H1 (cell line): ENCODE measurements around the gene CPEB3. TPM values are rescaled to one million over a fixed set of nuclear protein-coding genes. Genes with fewer than 3 reads are reported as not detected.

Experiments
- CTCF ChIA-PET: fragments of 300-600 bp; sonication (Branson Sonifier 250); formaldehyde crosslinking; loops from one replicate; lab custom pipeline; 2021; ENCODE audit not compliant: partially characterized antibody; lab: Charles Lee
- POLR2A ChIA-PET: fragments of 300-600 bp; sonication (Branson Sonifier 250); formaldehyde crosslinking; loops from one replicate; lab custom pipeline; 2021; ENCODE audit warnings: inconsistent platforms; ENCODE audit not compliant: partially characterized antibody; lab: Charles Lee
- DNase-seq, 2 experiments: peaks; one replicate each; pipeline versions ENCODE4 v3.0.0 to v3.0.0-alpha.2; 2010 to 2022; ENCODE audit warnings: low spot score in 2 of 2, low read depth in 1 of 2, mixed read lengths in 1 of 2
- FAIRE-seq: peaks from 2 replicates; lab custom pipeline; 2011; peaks lifted over from hg19 to GRCh38; lab: Jason Lieb, UNC
- H2AFZ ChIP-seq: 2 replicates; pipeline ENCODE4 v1.8.1; 2012; ENCODE audit warnings: low read length, inconsistent platforms
- H2AK5ac ChIP-seq: 2 replicates; pipeline ENCODE4 v1.6.1; 2013; ENCODE audit warnings: low read depth, low read length
- H2BK120ac ChIP-seq: replicated peaks from 2 replicates; pipeline ENCODE3; 2013; ENCODE audit warnings: low read depth, low read length, inconsistent platforms
- H2BK12ac ChIP-seq: 2 replicates; pipeline ENCODE4 v1.6.1; 2013; ENCODE audit warnings: low read depth, low read length
- H2BK15ac ChIP-seq: 2 replicates; pipeline ENCODE4 v1.6.1; 2013; ENCODE audit warnings: low read length
- H2BK20ac ChIP-seq: 2 replicates; pipeline ENCODE4 v1.6.1; 2013; ENCODE audit warnings: low read length
- H2BK5ac ChIP-seq: 2 replicates; pipeline ENCODE4 v1.6.1; 2013; ENCODE audit warnings: low read depth, low read length
- H3K14ac ChIP-seq: 2 replicates; pipeline ENCODE4 v1.6.1; 2013; ENCODE audit warnings: inconsistent platforms; ENCODE audit not compliant: insufficient read length
- H3K18ac ChIP-seq: 2 replicates; pipeline ENCODE4 v1.6.1; 2013; ENCODE audit warnings: low read length; ENCODE audit errors: extremely low read depth
- H3K23ac ChIP-seq: 2 replicates; pipeline ENCODE4 v1.6.1; 2013; ENCODE audit warnings: inconsistent platforms; ENCODE audit not compliant: insufficient read length
- H3K23me2 ChIP-seq: 2 replicates; pipeline ENCODE4 v1.6.1; 2013; ENCODE audit warnings: low read depth, low read length
- H3K27ac ChIP-seq: 2 replicates; pipeline ENCODE4 v1.6.1; 2011; ENCODE audit warnings: low read depth, low read length, inconsistent platforms
- H3K27me3 ChIP-seq, 4 experiments: replicated peaks in 1 of 4; 1 replicate in 1 of 4; 2 replicates in 3 of 4; pipeline versions ENCODE4 v1.6.1 to v1.8.1; 2011 to 2013; ENCODE audit warnings: low read length in 3 of 4, mild to moderate bottlenecking in 3 of 4, inconsistent platforms in 2 of 4, mixed read lengths in 2 of 4, moderate library complexity in 1 of 4; ENCODE audit not compliant: control insufficient read depth in 3 of 4, insufficient read depth in 3 of 4; ENCODE audit errors: extremely low read depth in 1 of 4
- H3K36me3 ChIP-seq, 4 experiments: 2 replicates each; pipeline versions ENCODE4 v1.6.1 to v1.8.1; 2011 to 2013; ENCODE audit warnings: mild to moderate bottlenecking in 4 of 4, low read length in 3 of 4, moderate library complexity in 2 of 4, control low read depth in 1 of 4, inconsistent platforms in 1 of 4; ENCODE audit not compliant: insufficient read depth in 4 of 4, control insufficient read depth in 2 of 4
- H3K4ac ChIP-seq: replicated peaks from 2 replicates; pipeline ENCODE3; 2013; ENCODE audit warnings: low read length, low read depth, mixed read lengths, inconsistent platforms; ENCODE audit not compliant: insufficient read length
- H3K4me1 ChIP-seq, 4 experiments: replicated peaks in 1 of 4; 1 replicate in 1 of 4; 2 replicates in 3 of 4; pipeline versions ENCODE4 v1.6.1 to v1.8.1; 2011 to 2013; ENCODE audit warnings: low read length in 3 of 4, inconsistent platforms in 2 of 4, mixed read lengths in 1 of 4; ENCODE audit not compliant: insufficient read depth in 4 of 4, control insufficient read depth in 3 of 4
- H3K4me2 ChIP-seq, 2 experiments: 2 replicates each; pipeline versions ENCODE4 v1.6.1 to v1.8.1; 2011 to 2013; ENCODE audit warnings: low read depth in 2 of 2, low read length in 2 of 2, control low read depth in 1 of 2, inconsistent platforms in 1 of 2, mild to moderate bottlenecking in 1 of 2; ENCODE audit not compliant: insufficient read depth in 1 of 2
- H3K4me3 ChIP-seq, 4 experiments: fragments of 200-600, 300-600 bp in 1 of 4; sonication (generic), shearing (Covaris generic), sonication (Bioruptor Twin) in 1 of 4; 2 replicates each; pipeline versions ENCODE4 v1.5.1 to v1.8.1; 2011 to 2016; ENCODE audit warnings: low read length in 4 of 4, low read depth in 3 of 4, control low read depth in 2 of 4, inconsistent platforms in 2 of 4, mild to moderate bottlenecking in 2 of 4, mixed read lengths in 1 of 4, moderate library complexity in 1 of 4; ENCODE audit not compliant: insufficient read depth in 2 of 4; ENCODE audit errors: extremely low read depth in 1 of 4
- H3K56ac ChIP-seq: replicated peaks from 2 replicates; pipeline ENCODE3; 2013; ENCODE audit warnings: low read depth, mild to moderate bottlenecking, mixed read lengths, low read length, inconsistent platforms; ENCODE audit not compliant: insufficient read length
- H3K79me1 ChIP-seq: 2 replicates; pipeline ENCODE4 v1.6.1; 2013; ENCODE audit warnings: low read depth, low read length, control low read depth
- H3K79me2 ChIP-seq, 2 experiments: 2 replicates each; pipeline versions ENCODE4 v1.6.1 to v1.8.1; 2012 to 2013; ENCODE audit warnings: low read length in 2 of 2, mild to moderate bottlenecking in 2 of 2, inconsistent platforms in 1 of 2; ENCODE audit not compliant: insufficient read depth in 2 of 2, control insufficient read depth in 1 of 2
- H3K9ac ChIP-seq, 4 experiments: replicated peaks in 1 of 4; 1 replicate in 1 of 4; 2 replicates in 3 of 4; pipeline versions ENCODE4 v1.6.1 to v1.8.1; 2011 to 2013; ENCODE audit warnings: low read depth in 3 of 4, low read length in 3 of 4, control low read depth in 2 of 4, mild to moderate bottlenecking in 2 of 4, moderate library complexity in 2 of 4, inconsistent platforms in 1 of 4; ENCODE audit errors: extremely low read depth in 1 of 4
- H3K9me3 ChIP-seq, 2 experiments: 2 replicates each; pipeline versions ENCODE4 v1.6.1 to v1.8.1; 2012 to 2013; ENCODE audit warnings: mild to moderate bottlenecking in 2 of 2, moderate library complexity in 2 of 2, control low read depth in 1 of 2, inconsistent platforms in 1 of 2, low read depth in 1 of 2, low read length in 1 of 2, mixed read lengths in 1 of 2; ENCODE audit not compliant: insufficient read depth in 2 of 2
- H4K20me1 ChIP-seq, 2 experiments: replicated peaks in 1 of 2; 2 replicates each; pipeline versions ENCODE3 to v1.8.1; 2011 to 2013; ENCODE audit warnings: inconsistent platforms in 2 of 2, low read length in 2 of 2, mild to moderate bottlenecking in 1 of 2; ENCODE audit not compliant: insufficient read depth in 2 of 2, control insufficient read depth in 1 of 2
- H4K5ac ChIP-seq: 2 replicates; pipeline ENCODE4 v1.6.1; 2013; ENCODE audit warnings: low read length, low read depth, mixed read lengths, inconsistent platforms; ENCODE audit not compliant: insufficient read length
- H4K8ac ChIP-seq: 2 replicates; pipeline ENCODE4 v1.8.0; 2013; ENCODE audit warnings: mild to moderate bottlenecking, moderate library complexity, low read length, inconsistent platforms; ENCODE audit not compliant: insufficient read depth; ENCODE audit errors: extremely low read depth
- H4K91ac ChIP-seq: replicated peaks from 2 replicates; pipeline ENCODE3; 2013; ENCODE audit warnings: low read length, mixed read lengths, inconsistent platforms; ENCODE audit not compliant: insufficient read length
- CBX8 ChIP-seq: fragments of 300-800, 300-1000 bp; sonication (generic); IDR thresholded peaks from 2 replicates; pipeline ENCODE4 v1.7.1; 2016; ENCODE audit warnings: low read depth, low read length, borderline replicate concordance
- CHD2 ChIP-seq: IDR thresholded peaks from 2 replicates; pipeline ENCODE4 v1.6.1; 2012; ENCODE audit warnings: low read length, improper control_type of control experiment
- HDAC2 ChIP-seq, 2 experiments: fragments of 300-600 bp in 1 of 2; sonication (generic) in 1 of 2; IDR thresholded peaks; 2 replicates each; pipeline ENCODE4 v1.6.1; 2011 to 2012; ENCODE audit warnings: low read depth in 2 of 2, low read length in 2 of 2, mild to moderate bottlenecking in 2 of 2, moderate library complexity in 2 of 2, borderline replicate concordance in 1 of 2, inconsistent platforms in 1 of 2
- NANOG ChIP-seq: IDR thresholded peaks from 2 replicates; pipeline ENCODE4 v1.6.1; 2011; ENCODE audit warnings: low read length, low read depth, mild to moderate bottlenecking, inconsistent platforms; ENCODE audit not compliant: insufficient read depth, poor library complexity, severe bottlenecking
- YY1 ChIP-seq: IDR thresholded peaks from 2 replicates; pipeline ENCODE4 v1.6.1; 2011; ENCODE audit warnings: low read depth, mild to moderate bottlenecking, low read length
- polyA plus RNA-seq, 7 experiments: library from polyadenylated mRNA; depleted of rRNA in 3 of 7; stranded (reverse) in 5 of 7; unstranded in 2 of 7; fragments of >200 nt in 5 of 7; fragments of 200-250 nt in 2 of 7; gene quantifications; 1 replicate in 5 of 7; 2 replicates in 1 of 7; 4 replicates in 1 of 7; pipeline versions ENCODE4 v1.2.1 to v1.2.3, GENCODE V29; 2011 to 2013; ENCODE audit warnings: missing spikeins in 2 of 7, mixed read lengths in 2 of 7
- total RNA-seq: library from RNA; stranded (reverse); fragmentation: NEBNext Ultra II Directional; extraction: Animal tissue kit (Norgen Biotek cat#: 25700); gene quantifications from 2 replicates; pipeline ENCODE4 v1.2.1, GENCODE V29; 2021

CPEB3 gene
- total and polyA plus RNA-seq, 2 of the 8 experiments (the other 6 are each of a cell fraction or from before 2014, with no cell fraction given) = 0.39 to 1.7 TPM

DNA sequence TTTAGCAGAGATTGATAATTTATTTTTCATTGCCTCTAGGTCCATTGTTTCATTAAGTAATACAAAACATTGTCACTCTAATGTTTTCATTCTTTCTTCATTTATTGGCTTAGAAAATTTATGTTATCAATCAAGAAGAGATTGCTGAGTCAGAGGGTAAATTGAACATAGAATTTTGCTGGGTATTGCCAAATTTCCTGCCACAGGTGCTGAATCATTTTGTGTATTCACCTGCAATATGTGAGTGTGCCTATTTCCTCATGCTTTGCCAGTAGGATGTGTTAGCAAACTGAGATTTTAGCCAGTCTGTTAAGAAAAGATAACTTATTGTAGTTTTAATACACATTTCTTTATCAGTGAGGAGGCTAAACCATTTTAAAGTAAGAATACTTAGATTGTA is 38.1 kb upstream of the CPEB3 start:
- no peak overlapping the region for H2BK120ac ChIP-seq
- H4K91ac ChIP-seq = no peak overlapping the region
- no peak for FAIRE-seq
- no peak overlapping the region for H2AFZ ChIP-seq
- no peak for TF ChIP-seq CBX8
- no peak for TF ChIP-seq NANOG
- TF ChIP-seq HDAC2 (IDR thresholded peaks at IDR 0.05; ENCODE audit: borderline replicate concordance in 1 of 2, low read depth in 2 of 2, low read length in 2 of 2) = no peak
- no peak for TF ChIP-seq YY1
- no peak for TF ChIP-seq CHD2
- no peak overlapping the region for H3K9ac ChIP-seq
- no peaks in the 10 kb centered on the region for H3K23me2 ChIP-seq
- H3K23ac ChIP-seq = no peak overlapping the region
- no peak for DNase-seq
- no peak overlapping the region for H3K18ac ChIP-seq
- no peak overlapping the region for H3K56ac ChIP-seq
- H3K4me1 ChIP-seq = peaks cover 0 to 2% (median 0%) of the 10 kb centered on the region in 4 experiments; a peak in 3 of 7 replicates
- no peak overlapping the region for H2BK5ac ChIP-seq
- no peak overlapping the region for H2BK20ac ChIP-seq
- H4K20me1 ChIP-seq = peaks cover 0 to 2% of the 10 kb centered on the region in 2 experiments
- H3K79me2 ChIP-seq = peaks cover 0 to 52% of the 10 kb centered on the region in 2 experiments; a peak in 2 of 4 replicates
- peaks cover 5% of the 10 kb centered on the region; the same call in 1 of the 2 replicates for H3K79me1 ChIP-seq
- no peak overlapping the region for H4K5ac ChIP-seq
- CTCF ChIA-PET = no interaction called here
- H3K36me3 ChIP-seq = no peaks in the 10 kb centered on the region
- H2BK12ac ChIP-seq = no peak overlapping the region
- no peak overlapping the region for H3K4me3 ChIP-seq
- H2BK15ac ChIP-seq = no peak overlapping the region
- H3K9me3 ChIP-seq = no peaks in the 10 kb centered on the region
- H3K27ac ChIP-seq = no peak overlapping the region
- POLR2A ChIA-PET = no interaction called here
- no peak overlapping the region for H3K14ac ChIP-seq
- H2AK5ac ChIP-seq = no peak overlapping the region
- no peaks in the 10 kb centered on the region for H3K27me3 ChIP-seq
- no peak overlapping the region for H3K4me2 ChIP-seq
- H3K4ac ChIP-seq = no peak overlapping the region
- H4K8ac ChIP-seq = no peak overlapping the region
